ENCODE results near the gene TPRKB. TPM values are rescaled to one million over a fixed set of nuclear protein-coding genes. Genes with fewer than 3 reads are reported as not detected.
"Not testable (repeated sequence)": the region's sequence is repeated elsewhere in the genome, so short reads cannot be mapped to it uniquely, and the experiment has no call there.

The TPRKB gene
- total and polyA plus RNA-seq, 2 experiments from 2014 or later: 20.1 to 57.2 TPM

GRCh38 chr2:73685764-73686438, 51.2 kb downstream of the TPRKB start:
- TF ChIP-seq EZH2 (IDR thresholded peaks at IDR 0.05; ENCODE audit: insufficient read depth, poor library complexity, severe bottlenecking): no peak
- TF ChIP-seq EZH2phosphoT487 (IDR thresholded peaks at IDR 0.05; ENCODE audit: insufficient read depth, low read depth): no peak
- DNase-seq: peak; percentile 10
- in situ Hi-C loops (cut with MboI): no loop called here

GRCh38 chr2:73684905-73685304, 52.2 kb downstream of the TPRKB start:
- H3K27me3 ChIP-seq (replicated peaks; ENCODE audit: insufficient read depth); H3K4me3 ChIP-seq; H3K4me1 ChIP-seq (ENCODE audit: insufficient read depth); H3K9me2 ChIP-seq (ENCODE audit: insufficient read depth); DNase-seq; in situ Hi-C loops (cut with MboI); H3F3A ChIP-seq (ENCODE audit: insufficient read depth); H3K27ac ChIP-seq; H4K20me1 ChIP-seq (ENCODE audit: insufficient read depth); H3K9me3 ChIP-seq (ENCODE audit: low read depth); H3K36me3 ChIP-seq (ENCODE audit: low read depth); H3K79me2 ChIP-seq (ENCODE audit: insufficient read depth); H2AFZ ChIP-seq; H3K4me2 ChIP-seq (ENCODE audit: unreplicated experiment); H3K9ac ChIP-seq: not testable (repeated sequence)
- 48 to 68% methylated on average over 6 to 9 of the region's 9 CpGs for WGBS, 2 experiments (ENCODE audit: low coverage in 1 of 2, low lambda C conversion rate in 2 of 2, missing lambda C conversion rate in 2 of 2)

More at GRCh38 chr2:73685764-73686438, 51.2 kb downstream of the TPRKB start:
- no peak overlapping the region for H2AFZ ChIP-seq
- H3K9me3 ChIP-seq (ENCODE audit: low read depth): no peaks in the 10 kb centered on the region
- no peaks in the 10 kb centered on the region for H3K36me3 ChIP-seq (ENCODE audit: low read depth)
- H3F3A ChIP-seq (ENCODE audit: insufficient read depth): no peaks in the 10 kb centered on the region
- H3K27me3 ChIP-seq (replicated peaks; ENCODE audit: insufficient read depth): peaks cover 4% of the 10 kb centered on the region; the same call in 1 of the 2 replicates
- no peaks in the 10 kb centered on the region for H3K79me2 ChIP-seq (ENCODE audit: insufficient read depth)
- no peaks in the 10 kb centered on the region for H3K4me1 ChIP-seq (ENCODE audit: insufficient read depth)
- no peak overlapping the region for H3K27ac ChIP-seq
- H3K4me3 ChIP-seq: no peak overlapping the region
- H3K9ac ChIP-seq: no peak overlapping the region
- H3K4me2 ChIP-seq (ENCODE audit: unreplicated experiment): no peak overlapping the region
- no peaks in the 10 kb centered on the region for H3K9me2 ChIP-seq (ENCODE audit: insufficient read depth)
- no peaks in the 10 kb centered on the region for H4K20me1 ChIP-seq (ENCODE audit: insufficient read depth)
- 70 to 85% methylated on average over 4 of the region's 4 CpGs for WGBS, 2 experiments (ENCODE audit: low coverage in 1 of 2, low lambda C conversion rate in 2 of 2, missing lambda C conversion rate in 2 of 2)

- H3K9ac ChIP-seq; H3K27me3 ChIP-seq (replicated peaks; ENCODE audit: insufficient read depth); in situ Hi-C loops (cut with MboI); H3K9me3 ChIP-seq (ENCODE audit: low read depth); H3K79me2 ChIP-seq (ENCODE audit: insufficient read depth); H3K4me1 ChIP-seq (ENCODE audit: insufficient read depth); H3K9me2 ChIP-seq (ENCODE audit: insufficient read depth); H3K27ac ChIP-seq; H3K4me2 ChIP-seq (ENCODE audit: unreplicated experiment); H2AFZ ChIP-seq; H4K20me1 ChIP-seq (ENCODE audit: insufficient read depth); H3F3A ChIP-seq (ENCODE audit: insufficient read depth); H3K4me3 ChIP-seq; H3K36me3 ChIP-seq (ENCODE audit: low read depth): not testable (repeated sequence)
- 64 to 67% methylated on average over 1 of the region's 1 CpG for WGBS, 2 experiments (ENCODE audit: low coverage in 1 of 2, low lambda C conversion rate in 2 of 2, missing lambda C conversion rate in 2 of 2)
- peak; percentile 18 for DNase-seq
Measured at GRCh38 chr2:73684325-73684724, 52.8 kb downstream of the TPRKB start.

- H3K9me2 ChIP-seq (ENCODE audit: insufficient read depth); H4K20me1 ChIP-seq (ENCODE audit: insufficient read depth); H3K4me1 ChIP-seq (ENCODE audit: insufficient read depth); H3K9me3 ChIP-seq (ENCODE audit: low read depth); H3K36me3 ChIP-seq (ENCODE audit: low read depth); H3K9ac ChIP-seq; H3K4me3 ChIP-seq; in situ Hi-C loops (cut with MboI); H3K27ac ChIP-seq; H3K4me2 ChIP-seq (ENCODE audit: unreplicated experiment); H3K79me2 ChIP-seq (ENCODE audit: insufficient read depth); H3F3A ChIP-seq (ENCODE audit: insufficient read depth); H3K27me3 ChIP-seq (replicated peaks; ENCODE audit: insufficient read depth); H2AFZ ChIP-seq: not testable (repeated sequence)
- WGBS, 2 experiments (ENCODE audit: low coverage in 1 of 2, low lambda C conversion rate in 2 of 2, missing lambda C conversion rate in 2 of 2): 19 to 20% methylated on average over 5 of the region's 5 CpGs
- DNase-seq: peak; percentile 49
Measured at GRCh38 chr2:73679951-73680571, 57.1 kb downstream of the TPRKB start.

Other genes starting within 250 kb of the TPRKB start
- gene NAT8, start 94.9 kb downstream of the TPRKB start, total RNA-seq (2014; rRNA removed; shearing (Covaris generic)): not detected in 2 replicates
- not detected in 2 replicates for gene NAT8, start 94.9 kb downstream of the TPRKB start, polyA plus RNA-seq (2016; fragmentation: Nextera tagmentation; extraction: Ambion mirVana)
- 37.3 and 58.3 TPM in 2 replicates for gene DUSP11, start 42.8 kb upstream of the TPRKB start, total RNA-seq (2014; rRNA removed; shearing (Covaris generic))
- 56.0 and 60.2 TPM in 2 replicates for gene DUSP11, start 42.8 kb upstream of the TPRKB start, polyA plus RNA-seq (2016; fragmentation: Nextera tagmentation; extraction: Ambion mirVana)
- not detected in 2 replicates for gene C2orf78, start 46.8 kb upstream of the TPRKB start, total RNA-seq (2014; rRNA removed; shearing (Covaris generic))
- gene C2orf78, start 46.8 kb upstream of the TPRKB start, polyA plus RNA-seq (2016; fragmentation: Nextera tagmentation; extraction: Ambion mirVana): not detected in 2 replicates
- 16.8 and 24.4 TPM in 2 replicates for gene STAMBP, start 91.6 kb upstream of the TPRKB start, total RNA-seq (2014; rRNA removed; shearing (Covaris generic))
- 35.9 and 36.0 TPM in 2 replicates for gene STAMBP, start 91.6 kb upstream of the TPRKB start, polyA plus RNA-seq (2016; fragmentation: Nextera tagmentation; extraction: Ambion mirVana)
- not detected in 2 replicates for gene ACTG2, start 155.7 kb upstream of the TPRKB start, total RNA-seq (2014; rRNA removed; shearing (Covaris generic))
- not detected in 2 replicates for gene ACTG2, start 155.7 kb upstream of the TPRKB start, polyA plus RNA-seq (2016; fragmentation: Nextera tagmentation; extraction: Ambion mirVana)
- 50.9 and 59.2 TPM in 2 replicates for gene DGUOK, start 189.5 kb upstream of the TPRKB start, total RNA-seq (2014; rRNA removed; shearing (Covaris generic))
- 116 and 126 TPM in 2 replicates for gene DGUOK, start 189.5 kb upstream of the TPRKB start, polyA plus RNA-seq (2016; fragmentation: Nextera tagmentation; extraction: Ambion mirVana)
- 2.9 and 4.3 TPM in 2 replicates for gene TET3, start 247.6 kb upstream of the TPRKB start, total RNA-seq (2014; rRNA removed; shearing (Covaris generic))
- 1.3 TPM in 2 replicates for gene TET3, start 247.6 kb upstream of the TPRKB start, polyA plus RNA-seq (2016; fragmentation: Nextera tagmentation; extraction: Ambion mirVana)

Measured in GM23248 (cell line).